GM18858 (cell line): ENCODE results near the gene DNTT.

ENCODE experiments used
- ATAC-seq: cut with Tn5 transposase; IDR thresholded peaks from one replicate; pipeline ENCODE4 v1.9.1; 2021; ENCODE audit not compliant: unreplicated experiment

The DNTT gene

DNA sequence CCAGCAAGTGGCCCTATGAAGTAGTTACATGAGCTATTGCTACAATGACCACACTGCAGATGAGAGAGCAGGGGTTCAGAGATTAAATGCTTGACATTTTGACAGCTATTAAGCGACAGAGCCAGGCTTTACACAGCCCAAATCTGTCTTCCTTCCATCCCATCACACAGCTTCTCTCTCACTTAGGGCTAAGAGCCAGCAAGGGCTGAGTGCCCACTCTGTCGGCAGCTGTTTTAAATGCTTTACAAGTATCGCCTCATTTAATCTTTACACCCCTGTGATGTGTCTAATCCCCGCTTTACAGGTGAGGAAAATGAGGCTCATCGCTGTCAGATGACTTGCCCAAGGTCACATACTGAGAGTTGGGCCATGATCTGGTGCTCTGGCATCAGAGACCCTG lies 69.8 kb downstream of the DNTT start:
- no peak for ATAC-seq

DNA sequence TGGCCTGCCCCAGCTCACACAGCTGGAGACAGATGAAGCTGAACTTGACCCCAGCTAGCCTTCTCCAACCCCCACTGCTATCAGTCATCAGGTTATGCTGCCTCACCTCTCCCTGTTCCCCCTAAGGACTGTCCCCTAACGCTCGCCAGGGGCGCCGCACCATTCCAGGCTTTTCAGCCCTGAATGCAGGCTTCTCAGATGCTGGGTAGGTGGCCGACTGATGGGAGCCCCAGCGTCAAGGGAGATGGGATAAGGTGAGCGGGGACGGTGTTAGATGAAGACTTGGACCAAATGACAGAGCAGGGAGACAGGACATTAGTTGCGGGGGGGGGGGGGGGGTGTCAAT lies 70.4 kb downstream of the DNTT start:
- no peak for ATAC-seq

DNA sequence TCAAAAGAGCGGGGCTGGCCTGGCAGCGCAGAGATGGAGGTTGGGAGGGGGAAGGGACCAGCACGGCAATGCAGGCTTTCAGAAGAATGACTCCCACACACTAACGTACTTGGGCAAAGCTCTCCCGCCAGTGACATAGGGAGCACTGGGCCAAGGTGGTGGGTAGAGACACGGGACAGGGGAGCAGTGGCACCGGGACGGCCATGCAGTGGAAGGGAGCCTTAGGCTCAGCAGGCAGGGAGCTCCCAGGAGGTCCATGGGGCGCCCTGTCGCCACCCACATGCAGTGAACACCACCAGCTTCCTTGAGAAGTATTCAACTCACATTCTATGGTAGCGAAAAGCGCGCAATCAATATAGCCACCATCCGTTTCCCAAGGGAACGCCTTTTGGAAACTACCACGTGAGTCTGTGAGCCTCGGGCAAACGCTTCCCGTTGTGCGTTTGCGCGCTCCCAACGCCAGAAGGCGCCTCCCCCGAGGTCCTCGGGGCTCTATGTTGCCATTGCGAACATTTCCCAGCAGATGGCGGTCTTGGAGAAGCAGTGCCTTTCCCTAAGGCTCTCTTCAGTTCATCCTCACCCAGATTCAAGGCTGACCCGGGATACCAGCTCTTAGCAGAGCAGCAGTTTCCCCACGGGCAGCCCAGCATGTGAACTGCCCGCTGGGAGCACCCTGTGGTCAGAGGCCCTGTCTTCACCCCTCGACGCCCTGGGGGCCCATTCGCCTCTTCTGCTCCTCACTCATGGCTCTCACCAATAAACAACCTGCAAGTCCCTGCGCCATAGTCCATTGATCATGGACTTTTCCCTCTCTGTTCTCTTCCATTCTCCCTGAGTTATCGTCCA lies 71.0 kb downstream of the DNTT start:
- ATAC-seq, result peak; percentile 57

DNA sequence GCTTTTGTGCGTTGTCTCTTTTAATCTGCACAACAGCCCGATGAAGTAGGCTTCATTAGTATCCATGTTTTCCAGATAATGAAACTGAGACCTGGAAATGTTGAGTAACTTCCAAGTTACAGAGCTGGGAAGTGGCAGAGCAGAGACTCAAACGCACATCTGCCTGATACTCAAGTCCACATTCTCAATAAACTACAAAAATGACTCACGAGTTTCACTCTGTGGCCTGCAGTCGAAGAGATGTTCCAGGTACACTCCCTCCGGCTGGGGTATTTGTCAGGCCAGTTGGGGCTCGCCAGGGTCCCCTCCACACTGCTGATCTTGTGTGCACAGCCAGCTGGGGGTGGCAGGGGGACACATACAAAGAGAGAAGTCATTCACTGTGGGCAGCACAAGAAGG lies 72.2 kb downstream of the DNTT start:
- no peak for ATAC-seq

DNA sequence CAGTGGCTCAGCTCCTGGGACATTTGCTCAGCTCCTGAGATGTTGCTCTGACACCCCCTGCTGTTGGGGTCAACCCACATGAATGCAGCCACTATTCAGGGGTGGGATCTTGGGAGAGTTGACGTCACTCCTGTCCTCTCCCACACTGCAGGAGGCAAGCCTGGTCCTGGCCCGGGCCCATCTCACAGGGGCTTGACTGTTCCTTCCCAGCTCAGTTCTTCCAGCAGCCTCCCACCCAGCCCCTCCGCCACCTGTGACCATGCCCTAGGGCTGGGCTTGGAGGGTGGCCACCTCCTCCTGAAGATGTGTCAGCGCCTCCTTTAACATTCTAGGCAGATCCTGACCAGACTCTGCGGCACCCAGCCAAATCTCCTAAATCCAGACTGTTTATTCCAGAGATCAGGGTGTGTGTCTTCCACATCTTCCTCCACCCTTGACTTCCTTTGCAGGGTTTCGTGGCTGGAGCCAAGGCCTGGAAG lies 73.6 kb downstream of the DNTT start:
- ATAC-seq, result no peak

DNA sequence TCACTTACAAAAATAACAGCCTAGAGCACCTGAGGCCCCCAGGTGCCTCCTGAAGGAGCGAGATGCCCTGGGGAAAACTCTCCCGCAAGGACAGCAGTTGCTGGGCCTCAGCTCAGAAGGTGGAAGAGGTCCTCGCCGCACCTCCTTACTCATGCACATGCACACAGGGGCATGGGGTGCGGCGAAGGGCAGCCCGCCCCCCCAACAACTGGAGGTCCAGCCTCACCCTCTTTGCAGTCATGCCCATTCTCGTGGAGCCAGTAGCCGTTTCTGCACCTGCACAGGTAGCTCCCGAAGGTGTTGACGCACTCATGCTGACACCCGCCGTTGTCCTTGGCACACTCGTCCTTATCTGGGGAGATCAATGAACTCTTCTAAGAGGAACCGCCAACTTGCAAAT lies 74.5 kb downstream of the DNTT start:
- no peak for ATAC-seq

DNA sequence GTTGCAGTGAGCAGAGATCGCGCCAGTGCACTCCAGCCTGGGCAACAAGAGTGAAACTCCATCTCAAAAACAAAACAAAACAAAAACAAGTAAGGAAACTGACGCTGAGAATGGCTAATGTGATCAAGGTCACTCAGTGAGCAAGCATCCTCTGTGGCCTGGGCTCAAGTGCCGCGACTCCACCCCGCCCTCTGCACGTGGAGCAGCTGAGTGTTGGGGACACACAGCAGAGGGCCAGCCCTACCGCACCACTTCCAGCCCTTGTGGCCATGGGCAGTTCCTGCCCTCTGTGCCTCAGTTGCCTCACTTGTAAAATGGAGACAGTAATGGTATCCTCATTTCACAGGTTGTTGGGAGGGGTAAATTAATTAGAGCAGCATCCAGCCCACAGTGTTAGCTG lies 75.5 kb downstream of the DNTT start:
- no peak for ATAC-seq

DNA sequence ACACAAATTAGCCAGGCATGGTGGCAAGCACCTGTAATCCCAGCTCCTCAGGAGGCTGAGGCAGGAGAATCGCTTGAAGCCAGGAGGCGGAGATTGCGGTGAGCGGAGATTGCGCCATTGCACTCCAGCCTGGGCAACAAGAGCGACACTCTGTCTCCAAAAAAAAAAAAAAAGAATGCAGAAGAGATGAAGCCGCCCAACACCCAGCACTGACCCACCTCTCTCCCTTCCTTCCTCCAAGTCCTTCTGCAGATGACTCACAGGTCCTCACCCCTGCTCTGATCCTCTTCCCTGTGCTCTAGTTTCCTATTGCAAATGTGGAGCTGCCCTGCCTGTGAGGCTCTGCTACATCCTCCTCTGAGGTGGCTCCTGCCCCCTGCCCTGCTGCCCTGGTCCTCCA lies 76.6 kb downstream of the DNTT start:
- no peak for ATAC-seq

DNA sequence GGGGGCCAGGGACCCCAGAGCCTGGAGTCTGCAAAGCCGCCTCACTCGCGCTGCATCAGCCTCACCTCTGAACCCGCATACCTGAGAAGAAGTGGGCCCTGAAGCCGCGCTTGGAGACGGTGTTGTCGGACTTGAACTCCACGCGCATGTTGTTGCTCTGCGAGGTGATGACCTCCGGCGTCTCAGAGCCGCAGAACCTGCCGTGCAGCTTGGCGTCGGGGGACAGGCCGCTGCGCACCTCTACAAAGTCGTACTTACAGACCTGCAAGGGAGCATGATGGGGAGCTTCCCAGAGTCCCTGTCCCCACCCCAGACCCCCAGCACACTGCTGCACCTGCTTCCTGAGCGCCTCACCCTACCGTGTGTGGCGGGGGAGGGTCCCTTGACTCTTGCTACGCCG lies 80.3 kb downstream of the DNTT start:
- no peak for ATAC-seq

DNA sequence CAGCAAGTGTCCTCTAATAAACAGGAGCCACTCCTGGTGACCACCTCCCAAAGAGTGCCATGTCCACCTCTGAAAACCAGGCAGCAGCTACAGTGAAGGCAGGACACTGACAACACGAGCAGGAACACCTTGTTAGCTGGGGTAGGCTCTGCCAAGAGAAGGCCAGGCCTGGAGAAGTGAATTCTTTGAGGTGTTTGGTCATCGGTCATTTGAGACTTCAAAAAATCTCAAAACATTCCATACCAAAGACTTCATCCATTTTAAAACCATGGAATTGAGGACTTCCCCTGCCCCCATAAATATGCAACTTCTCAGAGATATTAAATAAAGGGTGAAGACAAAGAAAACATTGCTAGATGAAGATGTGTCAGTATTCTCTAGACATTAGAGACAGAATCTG lies 82.9 kb downstream of the DNTT start:
- ATAC-seq, result no peak

DNA sequence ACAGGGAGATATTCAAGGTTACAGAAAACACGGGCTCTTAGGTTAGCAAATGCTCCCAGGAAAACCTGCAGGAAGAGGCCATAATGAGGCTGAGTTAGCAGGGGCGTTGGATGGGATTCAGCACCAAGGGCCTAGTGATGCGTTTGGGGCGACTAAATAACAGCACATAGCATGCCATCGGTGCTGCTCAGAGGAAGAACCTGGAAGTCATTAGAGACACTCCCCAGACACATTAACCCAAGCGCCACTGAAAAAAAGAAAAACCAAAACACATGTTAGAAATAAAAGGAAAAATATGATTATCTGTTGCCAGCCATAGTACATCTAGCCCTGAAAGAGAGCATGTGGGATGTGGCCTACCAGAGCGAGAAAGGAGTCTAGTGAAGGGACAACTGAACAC lies 83.4 kb downstream of the DNTT start:
- no peak for ATAC-seq
